HG03159 (cell line): ENCODE measurements around the gene TPK1.

ENCODE experiments used
- ATAC-seq: cut with Tn5 transposase; IDR thresholded peaks from one replicate; pipeline ENCODE4 v1.9.1; 2021; ENCODE audit warnings: mild to moderate bottlenecking, moderate library complexity; ENCODE audit not compliant: unreplicated experiment

Gene TPK1

GRCh38 chr7:144545330-144545729 is 290.5 kb downstream of the TPK1 start:
- ATAC-seq: no peak

- ATAC-seq: no peak
Observed at GRCh38 chr7:144534655-144535395, 301.0 kb downstream of the TPK1 start.

DNA sequence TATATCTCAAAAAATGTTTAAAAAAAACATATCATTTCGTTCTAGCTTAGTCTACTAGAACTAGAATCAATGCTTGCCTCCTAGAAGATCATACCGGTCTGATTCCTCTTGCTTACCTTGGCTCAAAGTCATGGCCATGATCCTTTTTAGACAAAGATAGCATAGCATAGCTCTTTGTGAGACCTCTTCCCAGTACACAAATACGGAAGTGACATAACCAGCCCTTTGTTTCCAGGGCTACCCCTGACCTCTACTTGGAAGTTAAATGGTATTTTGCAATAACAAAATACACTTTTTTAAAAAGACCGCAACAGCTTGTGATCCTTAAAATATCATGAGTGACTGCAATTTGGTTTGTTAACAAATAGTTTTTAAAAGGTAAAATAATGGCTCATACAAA is 301.7 kb downstream of the TPK1 start:
- ATAC-seq: no peak

- ATAC-seq: no peak
Observed at GRCh38 chr7:144531181-144531580, 304.7 kb downstream of the TPK1 start.

- ATAC-seq: peak; percentile 99
Observed at GRCh38 chr7:144529269-144529926, 306.5 kb downstream of the TPK1 start.

GRCh38 chr7:144528536-144529045 is 307.3 kb downstream of the TPK1 start:
- no peak for ATAC-seq

DNA sequence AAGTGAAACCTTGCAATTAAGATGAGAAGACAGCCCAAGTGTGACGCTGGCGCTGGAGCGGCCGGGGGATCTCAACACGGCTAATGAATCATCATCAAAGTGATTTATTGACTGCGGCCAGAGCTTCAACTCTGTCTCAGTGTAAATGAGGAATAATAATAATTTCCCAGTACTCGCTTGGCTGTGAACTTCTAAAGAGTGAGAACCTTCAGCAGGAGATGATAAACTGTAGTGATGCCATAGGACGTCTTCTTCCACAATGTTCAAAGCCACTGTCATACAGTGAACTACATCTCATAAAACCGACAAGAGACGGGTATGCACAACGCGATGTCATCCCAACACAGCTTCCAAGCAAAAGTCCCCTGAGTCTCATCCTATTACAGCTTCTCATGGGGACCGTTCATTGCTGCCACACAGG is 308.8 kb downstream of the TPK1 start:
- ATAC-seq: no peak

DNA sequence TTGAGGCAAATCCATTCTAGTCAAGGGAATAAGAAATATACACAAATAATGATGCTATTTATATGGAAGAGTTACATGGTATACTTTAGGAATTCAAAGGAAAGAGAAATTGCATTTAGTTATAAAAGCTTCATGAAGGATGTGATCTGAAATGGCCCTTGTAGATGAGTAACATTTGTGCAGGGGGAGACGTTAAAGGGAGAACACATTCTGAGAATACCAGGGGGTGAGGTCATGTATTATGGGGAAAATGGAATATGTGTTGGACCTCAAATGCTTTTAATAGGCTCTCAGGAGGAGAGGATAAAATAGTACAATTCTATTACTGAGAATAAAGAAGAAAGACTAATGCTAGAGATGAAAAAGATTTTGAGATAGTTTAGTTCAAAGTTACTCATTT is 309.9 kb downstream of the TPK1 start:
- no peak for ATAC-seq

DNA sequence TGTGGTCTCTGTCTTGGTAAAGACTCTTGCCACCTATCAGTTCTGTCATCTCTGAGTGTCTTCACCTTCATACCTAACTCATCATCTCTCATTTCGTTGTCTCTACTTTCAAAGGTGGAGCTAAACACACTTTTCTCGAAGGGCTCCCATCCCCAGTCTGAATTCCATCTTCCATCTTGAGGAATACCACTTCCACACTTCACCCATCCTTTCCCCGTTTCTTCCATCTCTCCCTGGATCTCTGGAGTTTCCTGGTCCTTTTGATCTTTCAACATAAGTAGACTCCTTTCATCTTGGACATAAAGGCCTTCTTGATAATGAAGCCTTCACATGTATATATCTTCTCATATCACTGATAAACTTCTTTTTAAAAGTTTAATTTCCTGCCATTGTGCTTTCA is 311.6 kb downstream of the TPK1 start:
- no peak for ATAC-seq

- ATAC-seq: no peak
Observed at GRCh38 chr7:144523621-144524020, 312.2 kb downstream of the TPK1 start.

DNA sequence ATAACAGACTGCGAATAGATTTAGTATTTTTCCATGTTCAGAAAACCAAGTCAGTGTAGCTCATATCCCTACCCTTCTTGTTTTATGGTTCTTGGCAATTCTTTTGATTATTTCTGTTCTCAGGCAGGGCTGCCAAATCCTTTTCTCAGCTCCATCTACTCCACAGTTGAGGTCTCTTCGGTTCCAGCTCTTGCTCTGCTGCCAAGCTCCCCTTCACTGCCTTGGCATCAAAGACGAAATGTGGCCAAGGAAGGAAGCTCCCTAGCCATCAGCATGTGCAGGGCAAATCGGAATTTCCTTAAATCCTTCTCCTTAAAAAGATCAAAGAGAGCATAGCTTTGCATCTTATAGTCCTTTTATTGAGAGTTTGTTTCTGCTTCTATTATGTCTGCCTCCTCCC is 315.9 kb downstream of the TPK1 start:
- ATAC-seq: no peak

DNA sequence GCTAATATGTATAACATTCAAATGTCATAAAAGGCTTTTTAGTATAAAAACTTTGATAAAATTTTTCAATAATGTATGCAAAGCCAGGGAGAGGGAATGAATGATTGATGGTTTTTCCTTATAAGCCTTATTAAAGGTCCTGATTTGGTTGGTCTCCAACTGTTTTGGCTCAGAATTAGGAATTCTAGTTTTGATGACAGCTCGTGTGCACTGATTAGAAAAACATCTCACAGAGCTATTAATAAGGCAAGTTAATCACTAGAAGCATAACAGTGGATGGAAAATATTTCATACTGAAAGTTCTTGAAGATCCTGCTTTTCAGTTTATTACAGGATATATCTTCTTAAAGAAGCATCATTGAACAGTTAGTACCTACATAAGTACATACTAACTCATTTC is 317.5 kb downstream of the TPK1 start:
- ATAC-seq: no peak

DNA sequence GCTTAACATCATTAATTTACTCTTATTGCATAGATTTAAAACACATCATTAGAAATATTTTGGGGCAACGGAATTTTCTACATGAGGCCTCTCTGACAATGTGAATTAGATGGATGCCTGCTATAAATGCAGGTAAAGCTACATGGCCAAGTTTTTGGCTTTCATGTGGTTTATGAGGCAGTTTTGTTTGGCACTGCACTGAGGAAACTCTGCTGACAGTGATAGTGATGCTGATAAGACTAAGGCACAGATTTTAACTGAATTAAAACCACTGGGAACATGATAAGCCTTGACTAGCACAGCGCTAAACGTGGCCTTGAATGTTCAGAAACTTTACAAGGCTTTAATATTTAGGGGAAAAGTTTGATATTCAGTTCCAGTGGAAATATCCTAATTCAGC is 318.1 kb downstream of the TPK1 start:
- ATAC-seq: no peak

GRCh38 chr7:144516729-144517525 is 318.9 kb downstream of the TPK1 start:
- no peak for ATAC-seq

- ATAC-seq: no peak
Observed at GRCh38 chr7:144513334-144513733, 322.5 kb downstream of the TPK1 start.

DNA sequence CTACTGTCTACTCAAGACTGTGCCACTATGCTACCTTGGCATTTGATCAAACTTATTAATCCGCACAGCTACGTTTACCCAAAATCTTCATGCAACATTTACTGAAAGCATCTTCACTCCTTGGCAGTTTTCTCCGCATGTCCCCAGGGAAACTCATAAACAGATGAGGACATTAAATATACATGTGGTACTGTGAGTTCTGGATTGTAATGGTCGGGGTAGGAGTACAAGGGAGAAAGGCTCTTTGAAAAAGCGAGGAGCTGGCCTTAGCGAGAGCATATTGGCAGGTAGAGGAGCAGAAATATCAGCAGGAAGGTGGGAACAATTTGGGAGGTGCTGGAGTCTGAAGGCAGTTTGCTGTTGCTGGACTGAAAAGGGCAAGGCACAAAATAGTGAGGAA is 325.2 kb downstream of the TPK1 start:
- no peak for ATAC-seq

- peak; percentile 83 for ATAC-seq
Observed at GRCh38 chr7:144508702-144509101, 327.2 kb downstream of the TPK1 start.

GRCh38 chr7:144503215-144503614 is 332.6 kb downstream of the TPK1 start:
- no peak for ATAC-seq

DNA sequence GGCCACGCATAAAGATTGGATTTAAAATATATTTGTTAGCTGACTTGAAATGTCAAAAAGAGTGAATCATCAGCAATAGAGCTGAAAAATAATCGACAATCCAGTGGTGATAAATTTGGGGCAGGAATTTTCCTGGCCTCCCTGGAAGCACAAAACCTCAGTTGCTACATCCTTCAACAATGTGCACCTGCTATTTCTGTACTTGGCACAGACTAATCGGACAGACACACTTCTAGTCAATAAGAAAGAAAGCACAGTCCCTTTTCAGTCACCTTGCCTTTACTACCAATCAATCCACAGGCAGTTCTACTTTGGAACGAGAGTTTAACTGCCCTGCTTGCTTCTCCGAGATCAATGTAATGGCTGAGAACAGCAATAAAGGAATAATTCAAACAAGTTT is 335.6 kb downstream of the TPK1 start:
- no peak for ATAC-seq

DNA sequence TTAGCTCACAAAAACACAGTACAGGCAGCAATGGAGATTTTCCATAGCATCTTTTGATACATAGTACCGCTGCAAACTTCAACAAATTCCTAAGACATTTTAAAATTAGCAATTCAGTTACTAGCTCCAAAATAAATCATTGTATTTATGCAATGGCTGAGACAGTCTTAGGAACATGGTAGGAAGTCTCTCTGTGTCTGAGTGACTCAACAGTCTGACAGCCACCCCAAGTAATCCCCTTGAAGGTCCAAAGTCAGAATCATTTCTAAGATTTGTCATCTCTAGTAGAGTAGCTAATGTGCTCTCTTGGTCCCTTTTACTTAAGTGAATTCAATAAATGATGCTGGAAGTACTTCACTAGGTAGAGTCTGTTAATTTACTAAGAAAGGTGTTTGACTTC is 338.6 kb downstream of the TPK1 start:
- no peak for ATAC-seq

DNA sequence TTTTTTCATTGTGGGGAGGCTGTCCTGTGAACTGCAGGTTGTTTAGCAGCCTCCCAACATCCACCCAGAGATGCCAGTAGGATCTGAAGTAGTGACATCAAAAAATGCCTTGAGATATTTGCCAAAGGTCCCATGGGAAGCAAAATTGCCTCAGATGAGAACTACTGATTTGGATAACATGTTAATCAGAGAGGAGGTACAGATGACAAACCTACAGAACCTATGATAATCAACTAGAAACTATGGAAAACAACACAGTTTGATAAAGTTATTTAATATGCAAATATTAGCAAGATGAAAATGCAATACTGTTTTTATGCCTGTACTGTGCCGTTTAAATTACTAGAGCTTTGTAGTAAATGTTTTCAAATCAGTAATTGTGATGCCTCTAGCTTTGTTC is 341.5 kb downstream of the TPK1 start:
- no peak for ATAC-seq

DNA sequence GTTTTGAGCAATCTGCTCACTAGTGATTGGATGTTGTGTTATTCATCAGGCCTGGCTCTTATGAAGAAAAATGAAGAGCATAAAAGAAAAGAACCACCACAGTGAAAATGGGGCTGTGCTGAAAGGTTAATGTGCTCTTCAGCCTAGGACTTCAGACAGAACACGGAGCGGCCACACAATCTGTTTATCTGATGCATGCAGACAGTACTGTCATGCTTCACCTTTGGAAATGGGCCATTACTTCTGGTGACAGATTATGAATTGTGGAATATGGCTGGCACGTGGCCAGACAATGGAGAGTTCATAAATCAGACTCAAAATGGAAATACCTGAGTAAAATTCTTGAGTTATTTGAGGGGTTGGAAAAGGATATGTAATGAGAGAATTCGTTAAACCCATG is 346.3 kb downstream of the TPK1 start:
- no peak for ATAC-seq
